GM21360 (cell line): ENCODE results near the gene MYOD1.

Experiments
- ATAC-seq: cut with Tn5 transposase; IDR thresholded peaks from one replicate; pipeline ENCODE4 v1.9.1; 2021; ENCODE audit warnings: mild to moderate bottlenecking, moderate library complexity; ENCODE audit not compliant: unreplicated experiment

MYOD1 gene

GRCh38 chr11:17768547-17768946, 49.2 kb downstream of the MYOD1 start:
- no peak for ATAC-seq

DNA sequence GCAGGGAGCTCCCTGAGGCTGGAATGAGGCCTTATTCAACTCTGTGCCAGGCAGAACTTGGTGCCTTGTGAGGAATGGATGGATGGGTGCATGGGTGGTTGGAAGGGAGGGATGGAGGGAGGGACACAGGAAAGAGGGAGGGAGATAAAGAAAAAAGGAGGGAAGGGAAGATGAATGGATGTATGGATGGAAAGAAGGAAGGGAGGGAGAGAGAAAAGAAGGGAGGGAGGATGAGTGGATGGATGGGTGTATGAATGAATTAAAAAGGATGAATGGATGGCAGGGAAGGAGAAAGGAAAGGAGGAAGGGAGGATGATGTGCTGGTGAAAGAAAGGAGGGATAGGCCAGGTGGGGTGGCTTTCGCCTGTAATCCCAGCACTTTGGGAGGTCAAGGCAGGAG, 49.8 kb downstream of the MYOD1 start:
- no peak for ATAC-seq

DNA sequence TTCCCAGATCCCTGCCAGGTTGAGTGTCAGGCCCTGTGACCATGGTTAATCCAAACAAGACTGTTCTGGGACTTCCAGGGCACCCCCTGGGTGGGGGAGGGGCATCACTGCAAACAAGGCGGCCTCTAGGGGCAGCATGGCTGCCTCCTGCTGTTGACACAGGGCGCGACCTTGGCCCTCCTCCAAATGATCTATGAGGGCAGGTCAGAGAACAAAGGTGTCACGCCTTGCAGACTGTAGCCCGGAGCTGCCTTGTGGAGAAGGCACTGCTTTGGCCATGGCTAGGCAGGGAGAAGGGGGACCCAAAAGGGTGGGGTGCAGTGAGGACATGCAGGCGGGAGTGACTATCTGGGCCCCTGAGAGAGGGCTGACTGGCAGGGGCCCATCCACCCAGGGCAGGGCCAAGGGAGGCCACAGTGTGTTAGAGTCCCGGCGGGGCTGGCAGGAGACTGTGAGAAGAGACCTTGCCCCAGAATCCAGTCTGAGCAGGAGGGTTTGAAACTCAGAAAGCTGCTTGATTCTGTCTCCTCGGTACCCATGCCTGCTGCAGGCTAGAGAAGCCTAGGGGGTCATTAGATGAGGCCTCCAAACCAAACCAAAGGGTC, 50.8 kb downstream of the MYOD1 start:
- ATAC-seq: no peak

GRCh38 chr11:17770917-17771316, 51.5 kb downstream of the MYOD1 start:
- ATAC-seq: no peak

DNA sequence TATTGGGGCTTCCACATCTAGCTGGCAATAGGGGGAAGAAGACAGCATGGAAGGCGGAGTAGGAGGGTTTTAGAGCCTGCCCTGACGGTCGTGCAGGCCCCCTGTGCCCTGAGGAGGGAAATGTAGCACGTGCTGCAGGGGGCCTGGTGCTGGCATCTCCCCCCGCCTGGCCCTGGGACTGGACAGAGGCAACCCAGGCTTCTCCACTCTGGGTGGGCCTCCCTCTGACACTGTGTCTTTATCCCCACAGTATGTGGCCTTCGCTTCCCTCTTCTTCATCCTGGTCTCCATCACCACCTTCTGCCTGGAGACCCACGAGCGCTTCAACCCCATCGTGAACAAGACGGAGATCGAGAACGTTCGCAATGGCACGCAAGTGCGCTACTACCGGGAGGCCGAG, 52.0 kb downstream of the MYOD1 start:
- no peak for ATAC-seq
